H9 (cell line): ENCODE results near the gene MIB2. TPM values are rescaled to one million over a fixed set of nuclear protein-coding genes. Genes with fewer than 3 reads are reported as not detected.
"Not testable (repeated sequence)": the region's sequence is repeated elsewhere in the genome, so short reads cannot be mapped to it uniquely, and the experiment has no call there.

Source experiments
- DNase-seq: peaks from one replicate; pipeline ENCODE4 v3.0.0-alpha.2; 2017
- H2AFZ ChIP-seq: one replicate; pipeline ENCODE4 v1.6.1; 2013; ENCODE audit warnings: mild to moderate bottlenecking, low read length, control low read depth, moderate library complexity
- H2AK5ac ChIP-seq: 2 replicates; pipeline ENCODE4 v1.6.1; 2013; ENCODE audit warnings: low read length, control low read depth, mixed read lengths; ENCODE audit not compliant: insufficient read length
- H2BK120ac ChIP-seq: one replicate; pipeline ENCODE4 v1.6.1; 2013; ENCODE audit warnings: low read depth, mild to moderate bottlenecking, low read length, control low read depth, inconsistent platforms; ENCODE audit not compliant: poor library complexity, severe bottlenecking
- H2BK12ac ChIP-seq: 2 replicates; pipeline ENCODE4 v1.6.1; 2013; ENCODE audit warnings: low read length, control low read depth, mixed read lengths, low read depth; ENCODE audit not compliant: insufficient read length
- H2BK15ac ChIP-seq: 2 replicates; pipeline ENCODE4 v1.6.1; 2013; ENCODE audit warnings: low read depth, low read length, control low read depth
- H2BK20ac ChIP-seq: one replicate; pipeline ENCODE4 v1.6.1; 2013; ENCODE audit warnings: low read depth, mild to moderate bottlenecking, low read length, control low read depth, inconsistent platforms; ENCODE audit not compliant: poor library complexity, severe bottlenecking
- H2BK5ac ChIP-seq: 2 replicates; pipeline ENCODE4 v1.6.1; 2013; ENCODE audit warnings: low read length, control low read depth, mixed read lengths; ENCODE audit not compliant: insufficient read length
- H3K14ac ChIP-seq: 2 replicates; pipeline ENCODE4 v1.6.1; 2013; ENCODE audit warnings: low read length, control low read depth; ENCODE audit not compliant: insufficient read depth
- H3K18ac ChIP-seq: 2 replicates; pipeline ENCODE4 v1.6.1; 2013; ENCODE audit warnings: low read depth, mild to moderate bottlenecking, mixed read lengths, low read length, control low read depth; ENCODE audit not compliant: insufficient read length
- H3K23ac ChIP-seq: 2 replicates; pipeline ENCODE4 v1.6.1; 2013; ENCODE audit warnings: low read length, control low read depth, mixed read lengths, low read depth; ENCODE audit not compliant: insufficient read length
- H3K23me2 ChIP-seq: 2 replicates; pipeline ENCODE4 v1.6.1; 2013; ENCODE audit warnings: low read depth, mild to moderate bottlenecking, mixed read lengths, low read length, control low read depth; ENCODE audit not compliant: insufficient read length, poor library complexity, severe bottlenecking
- H3K27ac ChIP-seq: 2 replicates; pipeline ENCODE4 v1.5.1; 2013; ENCODE audit warnings: low read length, control low read depth, mixed read lengths, low read depth; ENCODE audit not compliant: insufficient read length
- H3K27me3 ChIP-seq: 2 replicates; pipeline ENCODE4 v1.6.1; 2013; ENCODE audit warnings: low read length, control low read depth, inconsistent platforms; ENCODE audit not compliant: insufficient read depth
- H3K4ac ChIP-seq: 2 replicates; pipeline ENCODE4 v1.6.1; 2013; ENCODE audit warnings: low read depth, mild to moderate bottlenecking, control low read depth, inconsistent platforms, low read length, moderate library complexity
- H3K4me1 ChIP-seq: 2 replicates; pipeline ENCODE4 v1.6.1; 2013; ENCODE audit warnings: low read length, control low read depth, inconsistent platforms; ENCODE audit not compliant: insufficient read depth
- H3K4me2 ChIP-seq: 2 replicates; pipeline ENCODE4 v1.6.1; 2013; ENCODE audit warnings: low read length, control low read depth, mixed read lengths; ENCODE audit not compliant: insufficient read length, insufficient read depth
- H3K56ac ChIP-seq: 2 replicates; pipeline ENCODE4 v1.6.1; 2013; ENCODE audit warnings: low read depth, mild to moderate bottlenecking, mixed read lengths, low read length, control low read depth; ENCODE audit not compliant: insufficient read length
- H3K79me1 ChIP-seq: 2 replicates; pipeline ENCODE4 v1.6.1; 2013; ENCODE audit warnings: low read depth, mild to moderate bottlenecking, moderate library complexity, low read length, control low read depth, inconsistent platforms; ENCODE audit not compliant: insufficient read depth, poor library complexity, severe bottlenecking
- H3K79me2 ChIP-seq: 2 replicates; pipeline ENCODE4 v1.6.1; 2013; ENCODE audit warnings: low read length, control low read depth, inconsistent platforms; ENCODE audit not compliant: insufficient read depth
- H3K9ac ChIP-seq: 2 replicates; pipeline ENCODE4 v1.6.1; 2013; ENCODE audit warnings: low read length, control low read depth, mixed read lengths; ENCODE audit not compliant: insufficient read length; ENCODE audit errors: extremely low read depth
- H3K9me3 ChIP-seq: one replicate; pipeline ENCODE4 v1.6.1; 2013; ENCODE audit warnings: low read depth, low read length, inconsistent platforms; ENCODE audit not compliant: control insufficient read depth
- H3T11ph ChIP-seq: one replicate; pipeline ENCODE4 v1.6.1; 2013; ENCODE audit warnings: mild to moderate bottlenecking, low read length, control low read depth, inconsistent platforms
- H4K20me1 ChIP-seq: one replicate; pipeline ENCODE4 v1.6.1; 2013; ENCODE audit not compliant: control insufficient read depth, insufficient read length, insufficient read depth
- H4K5ac ChIP-seq: 2 replicates; pipeline ENCODE4 v1.6.1; 2013; ENCODE audit warnings: low read depth, mild to moderate bottlenecking, mixed read lengths, low read length, control low read depth; ENCODE audit not compliant: insufficient read length
- H4K8ac ChIP-seq: replicated peaks from 2 replicates; pipeline ENCODE4 v1.6.1; 2013; ENCODE audit warnings: low read length, control low read depth, mixed read lengths, low read depth; ENCODE audit not compliant: insufficient read length
- H4K91ac ChIP-seq: 2 replicates; pipeline ENCODE4 v1.6.1; 2013; ENCODE audit warnings: low read depth, mild to moderate bottlenecking, moderate library complexity, mixed read lengths, low read length, control low read depth; ENCODE audit not compliant: insufficient read length
- H3K27ac Mint-ChIP-seq, 3 experiments: 2 replicates in 2 of 3; 3 replicates in 1 of 3; pipeline ENCODE4 v1.8.0; 2020 to 2021; ENCODE audit warnings: mixed read lengths in 3 of 3, mild to moderate bottlenecking in 1 of 3, moderate library complexity in 1 of 3
- H3K27me3 Mint-ChIP-seq: 2 replicates; pipeline ENCODE4 v1.8.0; 2021; ENCODE audit warnings: low read depth, mild to moderate bottlenecking, moderate library complexity, mixed read lengths
- H3K36me3 Mint-ChIP-seq, 3 experiments: 2 replicates in 2 of 3; 3 replicates in 1 of 3; pipeline ENCODE4 v1.8.0; 2020 to 2021; ENCODE audit warnings: low read depth in 3 of 3, mixed read lengths in 3 of 3; ENCODE audit not compliant: insufficient read depth in 1 of 3
- H3K4me1 Mint-ChIP-seq, 2 experiments: 2 replicates each; pipeline ENCODE4 v1.8.0; 2020; ENCODE audit warnings: mixed read lengths in 2 of 2
- H3K4me3 Mint-ChIP-seq, 2 experiments: 2 replicates in 1 of 2; 3 replicates in 1 of 2; pipeline ENCODE4 v1.8.0; 2020 to 2021; ENCODE audit warnings: mild to moderate bottlenecking in 2 of 2, mixed read lengths in 2 of 2, moderate library complexity in 1 of 2
- H3K9me3 Mint-ChIP-seq, 2 experiments: 2 replicates in 1 of 2; 3 replicates in 1 of 2; pipeline ENCODE4 v1.8.0; 2020; ENCODE audit warnings: mild to moderate bottlenecking in 2 of 2, mixed read lengths in 2 of 2, moderate library complexity in 1 of 2
- CTCF ChIP-seq: fragments of 200-600 bp; sonication (generic); conservative IDR thresholded peaks from 3 replicates; pipeline ENCODE4 v1.8.0; 2021; ENCODE audit warnings: antibody characterized with exemption, mild to moderate bottlenecking
- WGBS: extraction: QIAGEN DNeasy Blood & Tissue Kit; methylation state at CpG from one replicate; pipeline ENCODE4 v1.1.7; 2013; ENCODE audit warnings: missing lambda C conversion rate, low lambda C conversion rate, mixed read lengths; ENCODE audit not compliant: insufficient read length; ENCODE audit errors: extremely low coverage; 5-methylcytosine and 5-hydroxymethylcytosine counted together
- total RNA-seq: library from RNA; stranded (reverse); gene quantifications from 2 replicates; pipeline ENCODE4 v1.2.1, GENCODE V29; 2021

Gene MIB2
- total RNA-seq, 1 experiment from 2014 or later = 77.8 TPM

DNA sequence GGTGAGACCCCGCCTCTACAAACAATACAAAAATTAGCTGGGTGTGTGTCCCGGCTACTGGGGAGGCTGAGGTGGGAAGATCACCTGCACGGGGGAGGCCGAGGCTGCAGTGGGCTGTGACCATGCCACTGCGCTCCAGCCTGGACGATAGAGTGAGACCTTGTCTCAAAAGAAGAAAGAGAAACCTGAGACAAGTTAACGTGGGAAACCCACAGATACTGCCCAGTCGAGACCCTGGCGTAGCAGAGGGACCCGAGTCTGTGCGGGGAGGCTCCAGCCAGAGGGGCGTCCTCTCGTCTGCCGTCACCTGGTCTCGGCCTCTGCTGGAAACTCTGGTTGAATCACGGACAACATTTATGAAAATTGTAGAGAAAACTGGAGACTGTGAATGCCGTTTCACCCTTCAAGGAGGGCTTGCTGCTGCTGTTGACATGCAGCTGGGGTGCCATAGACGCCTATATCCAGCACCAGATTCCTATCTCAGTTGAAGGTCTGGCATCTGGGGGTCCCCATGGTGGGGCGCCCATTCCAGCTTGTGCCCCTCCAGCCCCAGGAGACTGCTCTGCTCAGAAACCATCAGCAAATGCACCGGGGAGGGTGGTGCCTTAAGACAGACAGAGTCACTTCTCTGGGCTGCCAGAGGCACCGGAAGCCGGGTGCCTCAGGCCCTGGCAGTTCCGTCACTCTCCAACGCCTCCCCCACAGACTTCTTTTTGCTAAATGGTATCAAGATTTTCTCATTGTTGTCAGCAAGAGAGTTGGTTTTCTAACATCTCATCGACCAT is 57.1 kb downstream of the MIB2 start:
- no peak overlapping the region for H3K4ac ChIP-seq
- no peak overlapping the region for H3K27ac ChIP-seq
- H3K27ac Mint-ChIP-seq = peak overlapping the region in 1 of 3 experiments; percentile 44; a peak in 1 of 7 replicates
- H3K79me1 ChIP-seq = no peaks in the 10 kb centered on the region
- no peak overlapping the region for H2BK12ac ChIP-seq
- H3K9ac ChIP-seq = no peak overlapping the region
- H3K9me3 ChIP-seq = no peaks in the 10 kb centered on the region
- no peak overlapping the region for H2AK5ac ChIP-seq
- no peak overlapping the region for H3T11ph ChIP-seq
- H3K36me3 Mint-ChIP-seq = peaks cover 10 to 40% (median 37%) of the 10 kb centered on the region in 3 experiments; a peak in 6 of 7 replicates
- H4K8ac ChIP-seq = no peak overlapping the region
- no peaks in the 10 kb centered on the region for H3K9me3 Mint-ChIP-seq
- WGBS = no CpG with 5 or more reads among the region's 25 CpGs
- no peak overlapping the region for H2BK120ac ChIP-seq
- H3K4me1 Mint-ChIP-seq = no peaks in the 10 kb centered on the region
- no peak overlapping the region for H3K14ac ChIP-seq
- no peak overlapping the region for H3K4me2 ChIP-seq
- no peaks in the 10 kb centered on the region for H3K79me2 ChIP-seq
- no peak overlapping the region for H2AFZ ChIP-seq
- no peak overlapping the region for H4K91ac ChIP-seq
- H3K27me3 Mint-ChIP-seq = no peaks in the 10 kb centered on the region
- no peak overlapping the region for H4K5ac ChIP-seq
- no peak overlapping the region for H2BK15ac ChIP-seq
- no peaks in the 10 kb centered on the region for H4K20me1 ChIP-seq
- no peak overlapping the region for H3K23ac ChIP-seq
- H2BK5ac ChIP-seq = no peak overlapping the region
- H3K56ac ChIP-seq = no peak overlapping the region
- H3K18ac ChIP-seq = no peak overlapping the region
- TF ChIP-seq CTCF = no peak
- H3K27me3 ChIP-seq = no peaks in the 10 kb centered on the region
- no peaks in the 10 kb centered on the region for H3K4me1 ChIP-seq
- no peaks in the 10 kb centered on the region for H3K23me2 ChIP-seq
- H2BK20ac ChIP-seq = no peak overlapping the region
- DNase-seq = no peak
- H3K4me3 Mint-ChIP-seq = no peak overlapping the region

GRCh38 chr1:1674806-1675205 is 59.5 kb downstream of the MIB2 start:
- not testable (repeated sequence) for H3K9me3 ChIP-seq, H3K27ac ChIP-seq, H4K8ac ChIP-seq, H3K4me2 ChIP-seq, H3T11ph ChIP-seq, H3K27me3 ChIP-seq, H3K27ac Mint-ChIP-seq, H3K27me3 Mint-ChIP-seq, H4K91ac ChIP-seq, H3K4me3 Mint-ChIP-seq, H3K23ac ChIP-seq, H3K9ac ChIP-seq, H2BK15ac ChIP-seq, H2AK5ac ChIP-seq, H3K79me1 ChIP-seq, H2BK20ac ChIP-seq, H3K23me2 ChIP-seq, H3K14ac ChIP-seq, DNase-seq, H4K20me1 ChIP-seq, H2BK12ac ChIP-seq, H3K9me3 Mint-ChIP-seq, H3K4ac ChIP-seq, H2AFZ ChIP-seq, H2BK120ac ChIP-seq, H3K56ac ChIP-seq, H2BK5ac ChIP-seq, H3K4me1 ChIP-seq, H3K18ac ChIP-seq, H4K5ac ChIP-seq, H3K79me2 ChIP-seq
- peaks cover 16 to 17% of the 10 kb centered on the region in 2 experiments for H3K4me1 Mint-ChIP-seq
- WGBS = no CpG with 5 or more reads among the region's 21 CpGs
- peaks cover 5 to 33% (median 30%) of the 10 kb centered on the region in 3 experiments; a peak in 6 of 7 replicates for H3K36me3 Mint-ChIP-seq
